ENCODE measurements around the gene PPFIBP1.

- TF ChIP-seq POLR2AphosphoS5 (IDR thresholded peaks at IDR 0.05; ENCODE audit: borderline replicate concordance, low read depth, low read length): no peak
- TF ChIP-seq EZH2 (IDR thresholded peaks at IDR 0.05): no peak
Measured at GRCh38 chr12:27672051-27672450, 148.0 kb downstream of the PPFIBP1 start.

Data from SK-N-MC (cell line).